HEK293 (cell line): ENCODE data around the gene PPY.
"Not testable (repeated sequence)": the region's sequence is repeated elsewhere in the genome, so short reads cannot be mapped to it uniquely, and the experiment has no call there.

Source experiments
- CTCF ChIA-PET: fragments of 350-600 bp; formaldehyde crosslinking; extraction: SDS; loops from one replicate; lab custom pipeline; 2021; ENCODE audit warnings: antibody characterized with exemption; lab: Yijun Ruan, JAX
- POLR2A ChIA-PET: fragments of 300-600 bp; formaldehyde crosslinking; extraction: SDS; loops from one replicate; lab custom pipeline; 2020; ENCODE audit warnings: antibody characterized with exemption, inconsistent platforms; lab: Yijun Ruan, JAX
- H3K27ac ChIP-seq: fragments of 200-500 bp; sonication (Bioruptor generic); 2 replicates; pipeline ENCODE4 v1.5.1; 2014; ENCODE audit warnings: low read depth, low read length, control low read depth, inconsistent platforms; ENCODE audit errors: extremely low read depth
- H3K36me3 ChIP-seq, 2 experiments: fragments of 200-500 bp in 1 of 2; sonication (Bioruptor generic) in 1 of 2; 1 replicate in 1 of 2; 2 replicates in 1 of 2; pipeline ENCODE4 v1.5.1; 2014 to 2017; ENCODE audit warnings: inconsistent platforms in 2 of 2, low read length in 2 of 2; ENCODE audit not compliant: control insufficient read depth in 2 of 2, insufficient read depth in 1 of 2
- H3K4me1 ChIP-seq: fragments of 200-500 bp; sonication (Bioruptor generic); 2 replicates; pipeline ENCODE4 v1.5.1; 2014; ENCODE audit warnings: mild to moderate bottlenecking, low read length, inconsistent platforms; ENCODE audit not compliant: control insufficient read depth, insufficient read depth
- H3K4me3 ChIP-seq: 2 replicates; pipeline ENCODE4 v1.5.1; 2011; ENCODE audit warnings: low read depth, mild to moderate bottlenecking, control low read depth, low read length, moderate library complexity
- H3K9me3 ChIP-seq: fragments of 200-500 bp; sonication (Bioruptor generic); 2 replicates; pipeline ENCODE4 v1.5.1; 2014; ENCODE audit warnings: low read depth, low read length, inconsistent platforms; ENCODE audit not compliant: control insufficient read depth, insufficient read depth
- GLIS2 ChIP-seq: fragments of 450-650 bp; formaldehyde crosslinking; IDR thresholded peaks from 2 replicates; pipeline ENCODE4 v1.5.1; 2016; ENCODE audit warnings: missing biosample characterization, missing genetic modification characterization
- KLF9 ChIP-seq: fragments of 450-650 bp; formaldehyde crosslinking; IDR thresholded peaks from 2 replicates; pipeline ENCODE4 v1.5.1; 2016; ENCODE audit warnings: missing biosample characterization, missing genetic modification characterization, low read depth
- MEIS1 ChIP-seq: sonication (generic); formaldehyde crosslinking; IDR thresholded peaks from 2 replicates; pipeline ENCODE4 v1.8.1; 2022; ENCODE audit warnings: missing genetic modification reagents, mild to moderate bottlenecking, borderline replicate concordance
- PATZ1 ChIP-seq: fragments of 450-650 bp; formaldehyde crosslinking; IDR thresholded peaks from 2 replicates; pipeline ENCODE4 v1.5.1; 2016; ENCODE audit warnings: missing biosample characterization, missing genetic modification characterization
- PRDM2 ChIP-seq: fragments of 450-650 bp; formaldehyde crosslinking; IDR thresholded peaks from 2 replicates; pipeline ENCODE4 v1.5.1; 2016; ENCODE audit warnings: missing biosample characterization, missing genetic modification characterization, borderline replicate concordance
- PRDM6 ChIP-seq: fragments of 450-650 bp; formaldehyde crosslinking; IDR thresholded peaks from 2 replicates; pipeline ENCODE4 v1.5.1; 2017; ENCODE audit warnings: missing biosample characterization, missing genetic modification characterization
- ZFP37 ChIP-seq: fragments of 450-650 bp; formaldehyde crosslinking; IDR thresholded peaks from 2 replicates; pipeline ENCODE4 v1.5.1; 2016; ENCODE audit warnings: missing biosample characterization, missing genetic modification characterization
- ZNF121 ChIP-seq: fragments of 450-650 bp; formaldehyde crosslinking; IDR thresholded peaks from 2 replicates; pipeline ENCODE4 v1.5.1; 2016; ENCODE audit warnings: missing biosample characterization, missing genetic modification characterization
- ZNF132 ChIP-seq: fragments of 450-650 bp; formaldehyde crosslinking; IDR thresholded peaks from 2 replicates; pipeline ENCODE4 v1.5.1; 2017; ENCODE audit warnings: missing biosample characterization, missing genetic modification characterization, borderline replicate concordance
- ZNF133 ChIP-seq: fragments of 450-650 bp; formaldehyde crosslinking; IDR thresholded peaks from 2 replicates; pipeline ENCODE4 v1.5.1; 2016; ENCODE audit warnings: missing biosample characterization, missing genetic modification characterization
- ZNF169 ChIP-seq: fragments of 450-650 bp; formaldehyde crosslinking; IDR thresholded peaks from 2 replicates; pipeline ENCODE4 v1.5.1; 2016; ENCODE audit warnings: missing biosample characterization, missing genetic modification characterization
- ZNF2 ChIP-seq: fragments of 450-650 bp; formaldehyde crosslinking; IDR thresholded peaks from 2 replicates; pipeline ENCODE4 v1.5.1; 2016; ENCODE audit warnings: missing biosample characterization, missing genetic modification characterization
- ZNF391 ChIP-seq: fragments of 450-650 bp; formaldehyde crosslinking; IDR thresholded peaks from 2 replicates; pipeline ENCODE4 v1.5.1; 2016; ENCODE audit warnings: low read depth, missing biosample characterization, missing genetic modification characterization, borderline replicate concordance
- ZNF548 ChIP-seq: fragments of 450-650 bp; formaldehyde crosslinking; IDR thresholded peaks from 2 replicates; pipeline ENCODE4 v1.5.1; 2016; ENCODE audit warnings: missing biosample characterization, missing genetic modification characterization
- ZNF623 ChIP-seq: fragments of 450-650 bp; formaldehyde crosslinking; IDR thresholded peaks from 2 replicates; pipeline ENCODE4 v1.5.1; 2016; ENCODE audit warnings: missing biosample characterization, missing genetic modification characterization

The PPY gene

GRCh38 chr17:43939886-43940285 is 2.4 kb downstream of the PPY start (continued):
- TF ChIP-seq PRDM2 (tag by site-specific recombination) (no peak), ZNF2 (tag by site-specific recombination) (no peak), ZNF169 (no peak)

- peak; percentile 96 for TF ChIP-seq ZNF121 (tag by site-specific recombination)
- peak; percentile 43 for TF ChIP-seq ZNF623 (tag by site-specific recombination)
- peak; percentile 86; the same call in 1 of the 2 replicates for TF ChIP-seq ZNF548 (tag by site-specific recombination)
- H3K27ac ChIP-seq, H3K36me3 ChIP-seq, H3K4me1 ChIP-seq, H3K9me3 ChIP-seq, H3K4me3 ChIP-seq, POLR2A ChIA-PET: not testable (repeated sequence)
- CTCF ChIA-PET: interaction anchor here (0.6 to 11.2 kb wide), 16 partner anchors 10 to 686 kb away, joined by 3 to 267 read pairs (median 3); no protein-coding TSS in a partner anchor
Measured at GRCh38 chr17:43939452-43939851, 2.8 kb downstream of the PPY start.

GRCh38 chr17:43938838-43939182 is 3.5 kb downstream of the PPY start:
- Histone ChIP-seq H3K4me3 (no peak overlapping the region), H3K9me3 (no peaks in the 10 kb centered on the region), H3K4me1 (no peaks in the 10 kb centered on the region; the same call in 1 of the 2 replicates), H3K36me3 (no peaks in the 10 kb centered on the region), H3K27ac (no peak overlapping the region)
- ChIA-PET POLR2A (interaction anchor here (1.1 to 1.6 kb wide), 3 partner anchors 59 to 69 kb away, joined by 3 to 6 read pairs (median 3); no protein-coding TSS in a partner anchor), CTCF (interaction anchor here (0.5 to 11.2 kb wide), 10 partner anchors 10 to 101 kb away, joined by 3 to 267 read pairs (median 5); no protein-coding TSS in a partner anchor)
- TF ChIP-seq ZNF391 (tag by site-specific recombination) (no peak), GLIS2 (tag by site-specific recombination) (0 out of 2 replicates have a peak, but pooled peaks have one; percentile 53), KLF9 (no peak), PATZ1 (tag by site-specific recombination) (0 out of 2 replicates have a peak, but pooled peaks have one; percentile 8), ZNF133 (tag by site-specific recombination) (no peak), PRDM6 (tag by site-specific recombination) (no peak), MEIS1 (no peak), ZFP37 (tag by site-specific recombination) (no peak), ZNF132 (no peak)
- TF ChIP-seq, all 188 proteins: peak for 2
